DMS53 treated with DMSO at 0.1 percent for 48 hours (cell line): Measurements from ENCODE around the gene PHF19.

Experiments used
- DNase-seq: peaks from one replicate; lab custom pipeline; 2025; ENCODE audit not compliant: unreplicated experiment; lab: John Stamatoyannopoulos, UW

Gene PHF19

GRCh38 chr9:120815075-120815474, 61.9 kb downstream of the PHF19 start:
- no peak for DNase-seq

GRCh38 chr9:120808931-120809330, 68.1 kb downstream of the PHF19 start:
- DNase-seq, result no peak

GRCh38 chr9:120807607-120808379, 69.2 kb downstream of the PHF19 start:
- no peak for DNase-seq
